GM21528 (cell line): ENCODE results near the gene ACO2.

ENCODE experiments used
- ATAC-seq: cut with Tn5 transposase; IDR thresholded peaks from one replicate; pipeline ENCODE4 v1.9.1; 2021; ENCODE audit warnings: mild to moderate bottlenecking, moderate library complexity; ENCODE audit not compliant: unreplicated experiment, low FRiP score

Gene ACO2

GRCh38 chr22:41517172-41518047 is 48.5 kb downstream of the ACO2 start:
- no peak for ATAC-seq

DNA sequence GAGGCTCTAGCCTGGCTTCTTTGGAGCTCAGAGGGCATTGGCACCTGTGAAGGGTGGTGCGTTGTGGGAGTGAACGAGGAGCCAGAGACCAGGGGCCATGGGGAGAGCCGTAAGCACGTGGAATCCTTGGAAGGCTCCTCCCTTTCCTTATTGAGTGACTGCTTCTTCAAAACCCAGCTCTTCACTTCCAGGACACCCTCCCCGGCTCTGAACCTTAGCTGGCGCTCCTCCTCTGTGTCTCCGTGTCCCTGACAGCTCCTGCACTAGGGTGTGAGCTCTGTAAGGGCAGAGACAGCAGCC is 49.1 kb downstream of the ACO2 start:
- no peak for ATAC-seq

DNA sequence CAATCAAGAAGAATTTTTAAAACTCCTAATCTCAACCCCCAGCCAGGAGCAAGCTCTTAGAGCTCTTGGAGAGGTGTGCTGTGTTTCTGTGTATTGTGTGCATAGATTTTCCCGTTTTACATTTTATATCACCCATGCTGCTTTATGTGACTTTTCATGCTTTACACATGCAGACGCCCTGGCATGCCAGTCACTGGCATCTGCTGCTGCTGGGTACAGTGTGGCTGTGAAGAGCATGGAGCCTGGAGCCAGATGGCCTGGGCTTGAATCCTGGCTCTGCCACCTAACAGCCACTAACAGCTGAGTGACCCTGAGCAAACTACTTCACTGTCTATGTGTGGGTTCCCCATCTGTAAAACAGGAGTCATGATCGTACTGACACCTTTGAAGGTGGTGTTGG is 52.2 kb downstream of the ACO2 start:
- ATAC-seq, result no peak

DNA sequence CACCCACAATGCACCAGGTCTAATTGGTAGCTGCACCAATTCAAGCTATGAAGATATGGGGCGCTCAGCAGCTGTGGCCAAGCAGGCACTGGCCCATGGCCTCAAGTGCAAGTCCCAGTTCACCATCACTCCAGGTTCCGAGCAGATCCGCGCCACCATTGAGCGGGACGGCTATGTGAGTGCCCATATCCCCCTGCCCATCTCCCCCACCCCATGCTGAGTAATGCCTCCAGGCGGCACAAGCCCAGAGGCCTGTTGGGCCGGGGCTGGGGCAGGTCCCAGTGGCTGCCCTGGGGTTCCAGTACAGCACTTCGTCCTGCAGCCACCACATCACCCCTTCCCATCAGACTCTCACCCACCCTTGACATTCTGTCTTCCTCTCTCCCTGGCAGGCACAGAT is 53.9 kb downstream of the ACO2 start:
- no peak for ATAC-seq

DNA sequence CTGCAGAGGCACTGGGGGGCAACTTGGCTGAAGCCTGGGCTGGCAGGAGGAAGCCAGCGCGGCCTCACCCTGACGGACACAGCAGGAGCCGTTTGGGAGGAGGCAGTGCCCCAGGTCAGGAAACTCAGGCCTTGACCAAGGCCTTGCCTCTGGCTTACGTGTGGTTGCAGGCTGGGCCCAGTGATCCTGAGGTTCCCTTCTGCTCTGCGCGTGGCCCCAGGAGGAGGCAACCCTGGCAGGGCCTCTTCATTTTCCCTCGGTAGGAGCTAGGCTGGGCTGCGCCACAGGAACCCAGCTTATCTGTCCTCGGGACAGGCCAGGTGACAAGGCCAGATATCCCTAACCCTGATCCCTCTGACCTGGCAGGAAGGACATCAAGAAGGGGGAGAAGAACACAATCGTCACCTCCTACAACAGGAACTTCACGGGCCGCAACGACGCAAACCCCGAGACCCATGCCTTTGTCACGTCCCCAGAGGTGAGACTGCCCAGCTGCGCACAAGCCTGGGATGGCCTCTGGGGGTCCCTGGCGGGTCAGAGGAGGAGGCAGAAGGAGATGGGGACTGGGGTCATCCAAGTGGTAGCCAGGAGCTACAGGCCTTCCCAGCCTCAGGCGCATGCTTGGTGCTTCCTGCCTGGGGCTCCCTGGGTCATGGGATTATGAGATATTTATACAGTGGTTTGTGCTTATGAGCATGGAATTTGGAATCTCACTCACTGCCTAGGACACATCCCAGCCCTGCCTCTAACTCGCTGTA is 54.7 kb downstream of the ACO2 start:
- ATAC-seq, result no peak

DNA sequence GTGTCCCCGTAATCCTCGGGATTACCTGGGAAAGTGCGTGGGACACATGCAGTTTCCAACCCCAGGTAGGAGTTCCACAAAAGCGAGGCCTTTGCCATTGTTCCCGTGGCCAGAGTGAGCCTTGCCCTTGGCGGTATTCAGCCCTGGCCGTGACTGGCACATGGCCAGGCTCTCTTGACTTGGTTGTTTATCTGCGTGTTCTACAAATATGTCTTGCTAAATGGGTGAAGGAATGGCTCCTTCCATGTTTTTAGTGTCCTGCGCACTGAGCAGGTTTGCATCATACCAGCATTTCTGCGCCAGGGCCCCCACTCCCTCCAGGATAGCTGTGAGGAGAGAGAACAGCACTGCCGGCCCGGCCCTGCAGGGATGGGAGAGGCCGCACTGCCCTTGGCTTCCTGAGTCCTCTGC is 55.3 kb downstream of the ACO2 start:
- no peak for ATAC-seq

GRCh38 chr22:41524809-41525449 is 56.0 kb downstream of the ACO2 start:
- no peak for ATAC-seq

GRCh38 chr22:41525450-41526225 is 56.7 kb downstream of the ACO2 start:
- no peak for ATAC-seq

- ATAC-seq, result no peak
Observed at GRCh38 chr22:41526226-41526829, 57.4 kb downstream of the ACO2 start.

DNA sequence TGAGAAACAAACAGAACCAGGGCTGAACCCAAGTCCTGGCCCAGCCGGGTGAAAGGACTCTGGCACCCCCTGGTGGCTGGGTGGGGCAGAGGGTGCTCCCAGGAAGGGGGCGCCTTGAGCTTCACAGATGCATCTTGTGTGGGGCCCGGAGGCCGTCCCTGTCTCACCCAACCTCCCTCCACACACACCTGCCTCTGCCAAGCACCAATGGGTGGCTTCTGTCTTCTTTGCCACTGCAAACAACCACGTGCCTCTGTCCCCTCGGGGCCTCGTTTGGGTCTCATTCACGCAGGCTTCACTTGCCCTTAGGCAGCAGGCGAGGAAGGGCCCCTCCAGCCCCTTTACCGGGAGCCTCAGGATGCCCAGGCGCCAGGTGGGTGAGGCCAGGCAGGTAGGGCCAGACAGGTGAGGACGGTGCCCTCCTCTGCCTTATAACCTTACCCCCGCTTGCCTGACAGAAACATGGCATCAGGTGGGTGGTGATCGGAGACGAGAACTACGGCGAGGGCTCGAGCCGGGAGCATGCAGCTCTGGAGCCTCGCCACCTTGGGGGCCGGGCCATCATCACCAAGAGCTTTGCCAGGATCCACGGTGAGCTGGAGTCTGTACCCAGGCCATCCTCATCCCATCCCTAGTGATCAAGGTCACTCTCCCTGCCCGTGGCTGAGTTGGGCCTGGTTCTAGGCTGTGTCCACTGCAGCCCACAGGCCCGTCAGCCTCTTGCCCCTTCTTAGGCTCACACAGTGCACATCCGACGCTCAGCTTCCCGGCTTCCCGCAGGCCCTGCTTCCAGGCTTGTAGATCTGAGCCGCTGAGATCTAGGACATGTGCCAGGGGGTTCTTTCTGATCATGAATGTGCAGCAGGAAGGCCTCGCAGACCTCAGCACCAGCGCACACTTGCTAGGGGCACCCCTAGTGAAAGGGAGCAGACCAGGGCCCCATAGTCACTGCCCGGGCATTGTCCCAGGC is 58.2 kb downstream of the ACO2 start:
- no peak for ATAC-seq

DNA sequence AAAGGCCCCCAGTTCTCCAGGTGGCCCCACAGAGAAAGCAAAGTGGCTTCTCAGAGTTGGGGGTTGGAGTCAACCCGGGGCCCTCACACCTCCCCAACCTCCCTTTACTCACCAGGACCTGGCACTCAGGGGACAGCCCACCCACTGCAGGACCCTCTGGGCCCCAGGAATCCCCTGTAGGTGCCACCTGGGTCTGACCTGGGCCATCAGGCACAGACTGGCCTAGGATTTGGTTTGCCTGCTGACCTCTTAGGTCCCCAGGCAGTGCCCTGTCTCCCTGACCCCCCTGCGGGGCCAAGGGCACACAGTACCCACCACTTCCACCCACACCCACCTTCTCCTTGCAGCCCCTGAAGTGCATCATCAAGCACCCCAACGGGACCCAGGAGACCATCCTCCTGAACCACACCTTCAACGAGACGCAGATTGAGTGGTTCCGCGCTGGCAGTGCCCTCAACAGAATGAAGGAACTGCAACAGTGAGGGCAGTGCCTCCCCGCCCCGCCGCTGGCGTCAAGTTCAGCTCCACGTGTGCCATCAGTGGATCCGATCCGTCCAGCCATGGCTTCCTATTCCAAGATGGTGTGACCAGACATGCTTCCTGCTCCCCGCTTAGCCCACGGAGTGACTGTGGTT is 59.3 kb downstream of the ACO2 start:
- no peak for ATAC-seq

GRCh38 chr22:41528938-41529561 is 60.1 kb downstream of the ACO2 start:
- ATAC-seq, result no peak

DNA sequence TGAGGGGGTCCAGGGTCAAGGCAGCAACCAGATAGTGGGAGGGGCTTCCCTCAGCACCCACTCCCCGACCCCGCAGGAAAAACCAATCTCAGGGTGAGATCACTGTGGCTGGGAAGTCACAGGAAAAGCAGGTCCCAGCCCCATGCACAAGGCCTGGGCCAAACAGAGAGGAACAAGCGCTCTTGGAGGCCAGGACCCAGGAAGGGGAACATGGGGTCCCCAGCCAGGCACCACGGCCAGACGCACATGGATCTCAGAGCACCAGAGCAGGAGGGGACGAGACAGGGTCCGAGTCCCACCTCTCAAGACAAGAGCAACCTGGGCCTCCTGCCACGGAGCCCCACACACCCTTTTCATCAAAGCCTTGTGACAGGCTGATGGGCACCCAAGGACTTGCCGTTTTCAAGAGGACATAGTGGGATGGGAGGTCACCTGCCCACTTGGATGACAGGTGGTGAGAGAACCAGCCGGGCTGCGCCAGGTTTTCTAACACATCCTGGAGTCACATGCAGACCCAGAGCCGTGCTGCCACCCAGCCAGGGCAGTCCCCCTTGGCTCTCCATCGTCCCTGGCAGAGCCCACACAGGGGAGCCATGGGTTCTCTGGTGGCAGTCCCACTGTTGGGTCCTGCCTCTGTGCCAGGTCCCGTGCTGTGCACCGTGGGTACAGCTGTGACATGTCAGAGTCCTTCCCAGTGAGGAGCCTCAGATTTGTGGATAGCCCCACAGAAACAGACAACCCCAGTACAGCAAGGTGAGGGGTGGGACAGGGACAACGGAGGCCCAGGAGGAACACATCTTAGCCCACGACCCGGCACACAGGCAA is 62.2 kb downstream of the ACO2 start:
- ATAC-seq, result no peak

DNA sequence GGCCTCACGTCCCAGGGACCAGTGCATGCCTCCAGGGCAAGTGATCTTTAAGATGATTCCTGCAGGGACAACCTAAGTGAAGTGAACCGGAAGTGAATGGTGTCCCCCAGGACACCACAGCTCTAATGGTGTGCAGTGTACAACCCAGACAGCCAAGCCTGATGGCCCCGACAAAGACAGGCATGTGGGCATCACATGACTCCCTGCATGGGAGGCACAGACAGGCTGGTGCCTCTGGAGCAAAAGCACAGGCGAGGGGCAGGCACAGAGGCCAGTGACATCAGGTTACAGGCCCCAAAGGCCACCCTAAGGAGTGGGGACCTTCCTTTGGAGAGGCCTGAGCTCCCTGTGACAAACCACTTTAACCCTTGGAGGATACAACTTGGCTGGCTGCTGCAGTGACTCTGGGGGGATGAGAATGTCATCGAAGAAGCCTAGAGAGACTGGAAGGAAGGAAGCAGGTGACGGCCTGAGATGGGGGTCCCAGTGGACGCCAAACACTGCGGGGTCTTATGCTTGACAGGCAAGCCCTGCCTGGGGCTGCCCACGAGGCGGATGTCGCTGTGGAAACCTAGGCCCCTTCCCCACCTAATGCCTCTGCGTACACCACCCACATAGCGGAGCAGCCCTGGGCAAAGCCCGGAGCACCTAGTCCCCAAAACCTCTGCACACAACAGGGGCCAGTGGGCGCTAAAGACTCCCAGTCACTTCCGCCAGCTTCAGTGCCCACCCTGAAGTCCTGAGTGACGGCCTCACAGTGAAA is 63.0 kb downstream of the ACO2 start:
- ATAC-seq, result no peak

GRCh38 chr22:41532908-41533825 is 64.2 kb downstream of the ACO2 start:
- no peak for ATAC-seq

DNA sequence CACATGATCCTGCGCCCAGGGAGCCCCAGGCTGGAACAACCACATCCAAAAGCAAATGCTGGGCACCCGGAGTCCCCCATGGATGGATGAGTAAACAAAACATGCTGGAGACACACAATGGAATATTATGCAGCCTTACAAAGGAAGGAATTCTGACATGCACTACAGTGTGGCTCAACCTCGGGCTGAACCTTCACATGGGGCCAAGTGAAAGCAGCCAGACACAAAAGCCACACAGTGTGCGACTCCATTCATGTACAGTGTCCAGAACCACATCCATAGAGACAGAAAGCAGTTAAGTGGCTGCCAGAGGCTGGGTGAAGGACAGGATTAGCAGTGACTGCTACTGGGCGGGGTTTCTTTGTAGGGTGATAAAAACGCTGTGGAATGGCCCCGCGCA is 65.3 kb downstream of the ACO2 start:
- ATAC-seq, result no peak
